ENCODE data around the gene DNAJC11.

- TF ChIP-seq CTCF (IDR thresholded peaks at IDR 0.05) (no peak), EZH2 (IDR thresholded peaks at IDR 0.05) (no peak)
Measured at GRCh38 chr1:6599141-6599975, 102.3 kb downstream of the DNAJC11 start.

Measured in neural progenitor cell (in vitro differentiated cells).